ENCODE measurements around the gene E2F6.

The E2F6 gene

DNA sequence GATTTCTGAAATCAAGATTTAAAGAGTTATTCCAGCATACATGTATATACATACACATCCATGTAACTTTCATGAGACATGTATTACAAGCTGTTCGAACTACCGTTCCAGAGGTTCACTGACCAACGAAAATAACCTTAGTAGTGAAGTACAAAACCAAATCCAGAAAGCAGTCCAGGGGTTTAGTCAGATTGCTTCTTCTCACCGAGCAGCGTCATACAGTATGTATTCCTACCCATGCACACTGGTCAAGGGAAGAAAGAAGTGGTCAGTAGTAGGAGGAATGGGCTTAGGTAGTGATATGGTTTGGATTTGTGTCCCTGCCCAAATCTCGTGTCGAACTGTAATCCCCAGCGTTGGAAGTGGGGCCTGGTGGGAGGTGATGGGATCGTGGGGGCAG is 45.3 kb downstream of the E2F6 start:
- no peak for TF ChIP-seq ZNF274 (IDR thresholded peaks at IDR 0.05; ENCODE audit: low read depth, low read length)
- no peak overlapping the region for H3K4me3 ChIP-seq (ENCODE audit: low read length)

DNA sequence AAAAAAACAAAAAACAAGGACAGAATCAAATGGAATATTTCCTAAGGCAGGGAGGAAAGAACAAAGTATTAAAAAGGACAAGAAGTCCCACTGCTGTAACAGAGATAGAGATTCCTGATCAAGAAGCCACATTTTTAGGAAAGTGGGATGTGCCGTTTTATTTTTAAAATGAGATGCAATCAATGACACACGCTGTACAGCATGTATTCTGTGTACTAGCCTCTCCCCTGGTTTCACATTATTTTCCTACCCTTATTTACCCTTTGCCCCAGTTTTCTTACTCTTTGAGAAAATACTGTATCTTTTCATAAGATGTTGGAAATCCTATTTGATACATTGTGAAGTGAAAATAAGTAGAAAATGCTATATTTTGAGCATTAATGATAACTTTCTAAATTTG is 45.8 kb downstream of the E2F6 start:
- no peak for TF ChIP-seq ZNF274 (IDR thresholded peaks at IDR 0.05; ENCODE audit: low read depth, low read length)
- no peak overlapping the region for H3K4me3 ChIP-seq (ENCODE audit: low read length)

DNA sequence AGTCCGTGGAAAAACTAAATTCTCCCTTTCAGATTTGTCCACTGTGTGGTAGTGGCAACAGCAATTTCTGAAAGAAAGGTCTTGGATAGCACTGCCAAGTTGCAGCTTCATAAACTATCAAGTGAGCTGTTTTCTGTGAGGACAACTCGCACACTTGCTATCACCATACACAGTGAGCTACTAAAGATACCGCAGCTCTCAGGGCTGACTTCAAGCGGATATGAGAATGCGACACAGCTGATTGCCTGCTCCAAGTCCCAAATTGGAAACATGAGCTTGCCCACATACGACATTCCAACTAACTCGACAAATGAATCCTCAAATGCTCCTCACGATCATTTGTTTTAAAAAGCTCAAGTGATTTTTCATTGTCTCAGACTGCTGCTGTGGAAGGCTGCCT is 46.2 kb downstream of the E2F6 start:
- no peak for TF ChIP-seq ZNF274 (IDR thresholded peaks at IDR 0.05; ENCODE audit: low read depth, low read length)
- no peak overlapping the region for H3K4me3 ChIP-seq (ENCODE audit: low read length)

DNA sequence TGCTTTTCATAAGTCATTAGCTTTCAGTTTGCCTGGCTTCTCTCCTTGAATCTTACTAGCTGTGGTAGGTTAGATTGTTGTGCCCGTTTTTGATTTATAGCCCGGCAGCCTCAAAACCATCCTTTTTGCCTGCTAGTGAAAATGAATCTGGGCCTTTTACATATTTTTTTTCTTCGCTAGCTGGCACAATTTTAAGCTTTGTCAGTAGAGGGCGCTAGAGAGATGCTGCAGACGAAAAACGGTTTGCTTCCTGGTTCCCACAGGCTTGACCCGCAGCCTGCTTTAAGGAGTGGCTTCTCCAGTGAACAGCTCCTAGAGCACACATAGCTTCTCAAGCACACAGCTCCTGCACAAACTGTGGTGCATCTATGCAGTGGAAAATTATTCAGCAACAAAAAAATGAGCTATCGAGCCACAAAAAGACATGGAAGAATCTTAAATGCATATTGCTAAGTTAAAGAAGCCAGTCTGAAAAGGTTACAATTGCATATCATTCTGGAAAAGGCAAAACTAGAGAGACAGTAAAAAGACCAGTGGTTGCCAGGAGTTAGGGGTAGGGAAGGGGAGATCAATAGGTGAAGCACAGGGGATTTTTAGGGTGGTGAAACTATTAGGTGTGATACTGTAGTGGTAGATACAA is 47.9 kb downstream of the E2F6 start:
- H3K4me3 ChIP-seq (ENCODE audit: low read length), result no peak overlapping the region

DNA sequence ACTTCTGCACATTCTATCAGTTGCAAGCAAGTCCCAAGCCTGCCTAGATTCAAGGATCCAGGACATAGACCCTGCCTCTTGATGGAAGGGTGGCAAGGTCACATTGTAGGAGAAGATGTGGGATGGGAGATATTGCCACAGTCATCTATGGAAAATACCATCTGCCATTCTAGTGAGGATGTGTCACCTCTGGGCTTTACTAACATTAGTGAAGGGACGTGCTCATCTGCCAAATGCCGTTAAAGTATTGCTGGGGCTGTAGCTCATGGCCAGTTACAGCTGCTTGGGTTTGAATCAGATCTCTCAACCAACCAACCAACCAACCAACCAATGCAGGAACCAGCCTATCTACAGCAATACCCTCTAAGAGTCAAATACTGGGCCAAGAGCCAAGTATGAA is 49.0 kb downstream of the E2F6 start:
- H3K4me3 ChIP-seq (ENCODE audit: low read length), result no peak overlapping the region
- no peak for TF ChIP-seq ZNF274 (IDR thresholded peaks at IDR 0.05; ENCODE audit: low read depth, low read length)

More for the DNA sequence above, 47.9 kb downstream of the E2F6 start:
- TF ChIP-seq ZNF274 (IDR thresholded peaks at IDR 0.05; ENCODE audit: low read depth, low read length), result no peak

DNA sequence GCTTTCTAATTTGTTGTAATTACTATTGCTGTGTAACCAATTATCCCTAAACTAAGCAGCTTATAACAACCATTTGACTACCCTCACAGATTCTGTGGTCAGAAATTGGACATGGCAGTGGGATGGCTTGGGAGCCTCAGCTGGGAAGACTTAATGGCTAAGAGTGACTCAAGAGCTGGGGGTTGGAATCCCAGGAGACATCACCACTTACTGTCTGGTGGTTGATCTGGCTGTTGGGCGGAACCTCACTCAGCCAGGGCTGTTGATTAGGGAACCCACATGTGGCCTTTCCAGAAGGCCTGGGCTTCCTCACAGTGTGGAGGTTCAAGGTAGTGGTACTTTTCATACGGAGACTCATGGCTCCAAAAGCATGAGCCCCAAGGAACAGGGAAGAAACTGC is 49.8 kb downstream of the E2F6 start:
- no peak for TF ChIP-seq ZNF274 (IDR thresholded peaks at IDR 0.05; ENCODE audit: low read depth, low read length)
- H3K4me3 ChIP-seq (ENCODE audit: low read length), result no peak overlapping the region

DNA sequence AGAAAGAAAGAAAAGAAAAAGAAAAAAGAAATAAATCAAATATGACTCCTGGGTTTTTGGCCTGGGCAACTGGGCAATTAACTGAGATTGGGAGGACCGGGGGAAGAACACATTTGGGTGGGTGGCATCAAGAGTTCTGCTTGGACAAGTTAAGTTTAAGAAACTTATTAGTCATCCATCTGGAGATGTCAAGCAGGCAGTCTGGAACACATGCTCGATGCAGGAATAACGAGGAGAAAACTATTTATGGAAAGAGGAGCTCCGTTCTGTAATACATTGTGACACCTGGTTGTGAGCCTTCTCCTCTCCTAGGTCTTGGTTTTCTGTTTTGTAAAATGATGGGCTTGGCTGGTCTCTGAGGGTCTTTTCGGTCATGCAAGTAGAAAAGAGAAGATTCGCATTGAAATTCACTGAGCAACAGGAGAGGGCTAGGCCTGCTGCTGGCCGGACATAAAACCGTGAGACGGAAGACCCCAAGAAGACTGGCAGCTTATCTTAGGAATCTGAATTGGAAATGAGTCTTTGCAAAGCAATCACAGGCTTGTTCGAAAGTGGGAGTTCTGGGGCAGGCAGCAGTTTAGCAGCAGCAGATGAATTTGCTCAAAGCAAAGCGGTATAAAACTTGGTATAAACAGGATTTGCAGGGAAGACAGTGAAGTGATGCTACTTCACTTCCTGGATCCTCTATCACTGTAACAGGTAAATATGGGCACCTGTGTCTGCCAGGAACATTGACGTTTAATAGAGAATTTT is 51.4 kb downstream of the E2F6 start:
- no peak overlapping the region for H3K4me3 ChIP-seq (ENCODE audit: low read length)
- no peak for TF ChIP-seq ZNF274 (IDR thresholded peaks at IDR 0.05; ENCODE audit: low read depth, low read length)

DNA sequence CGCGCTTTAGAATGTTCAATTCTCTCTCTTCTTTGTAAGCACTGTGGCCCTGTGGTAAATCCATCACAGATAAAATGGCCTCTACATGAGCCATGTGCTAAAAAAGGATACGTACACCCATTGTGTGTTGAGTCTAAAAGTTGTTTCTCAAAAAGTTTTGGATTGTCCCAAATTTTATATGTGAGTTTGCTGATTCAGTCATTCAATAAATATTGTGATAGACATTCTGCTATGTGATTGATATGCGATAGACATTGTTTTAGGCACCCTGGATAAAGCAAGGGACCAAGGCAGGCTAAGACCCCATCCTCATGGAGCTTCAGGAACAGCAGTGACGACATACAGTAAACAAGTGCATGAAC is 53.5 kb downstream of the E2F6 start:
- no peak for TF ChIP-seq ZNF274 (IDR thresholded peaks at IDR 0.05; ENCODE audit: low read depth, low read length)
- H3K4me3 ChIP-seq (ENCODE audit: low read length), result no peak overlapping the region

DNA sequence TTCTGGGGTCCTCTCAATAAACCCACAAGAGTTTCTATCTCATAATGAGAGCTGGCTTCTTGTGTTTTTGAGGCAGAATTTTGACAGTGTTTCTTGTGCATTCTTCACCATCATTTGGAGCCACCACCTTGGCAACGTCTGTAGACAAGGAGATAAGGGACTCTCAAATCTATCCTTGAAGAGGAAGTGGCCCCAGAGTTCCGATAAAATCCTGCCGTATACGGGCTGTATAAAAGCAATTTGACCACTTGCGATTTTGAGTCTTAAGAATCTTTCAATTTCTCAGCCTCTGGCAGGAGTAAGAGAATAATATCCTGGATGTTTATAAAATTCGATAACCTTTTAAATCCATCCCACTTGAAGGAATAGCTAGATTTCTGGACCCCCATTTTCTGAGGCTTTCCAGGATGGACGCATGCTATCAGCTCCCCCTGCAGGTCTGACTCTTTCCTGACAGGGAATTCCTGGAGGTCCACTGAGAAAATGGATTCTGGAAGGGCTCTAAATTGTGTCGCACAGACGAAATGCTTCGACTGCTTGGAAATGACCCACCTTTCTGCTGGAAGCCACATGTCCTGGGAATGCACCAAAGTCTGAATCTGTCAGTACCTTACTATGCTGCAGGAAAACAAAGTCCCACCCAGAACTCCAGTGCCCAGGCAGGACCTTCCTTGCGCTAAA is 54.1 kb downstream of the E2F6 start:
- TF ChIP-seq ZNF274 (IDR thresholded peaks at IDR 0.05; ENCODE audit: low read depth, low read length), result no peak
- peak overlapping the region; percentile 44; the same call in 1 of the 2 replicates for H3K4me3 ChIP-seq (ENCODE audit: low read length)

DNA sequence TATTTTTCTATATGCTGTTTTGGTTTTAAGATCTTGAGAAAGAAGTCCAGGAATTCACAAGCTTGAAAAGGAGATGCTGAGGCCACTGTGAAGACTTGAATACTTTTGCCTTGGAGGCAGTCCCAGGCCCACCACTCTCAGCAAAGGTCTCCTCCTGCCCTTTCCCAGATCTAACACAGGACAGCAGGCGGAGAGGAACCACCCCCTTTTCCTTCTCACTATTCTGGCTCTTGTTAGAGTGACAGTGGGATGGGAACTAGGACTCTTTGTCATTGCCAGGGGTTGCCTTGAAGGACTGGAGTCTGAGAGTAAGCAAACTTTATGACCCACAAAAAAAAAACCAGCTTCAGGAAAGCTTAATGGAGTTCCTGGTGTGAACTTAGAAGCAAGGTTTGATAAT is 54.7 kb downstream of the E2F6 start:
- TF ChIP-seq ZNF274 (IDR thresholded peaks at IDR 0.05; ENCODE audit: low read depth, low read length), result no peak
- H3K4me3 ChIP-seq (ENCODE audit: low read length), result no peak overlapping the region

DNA sequence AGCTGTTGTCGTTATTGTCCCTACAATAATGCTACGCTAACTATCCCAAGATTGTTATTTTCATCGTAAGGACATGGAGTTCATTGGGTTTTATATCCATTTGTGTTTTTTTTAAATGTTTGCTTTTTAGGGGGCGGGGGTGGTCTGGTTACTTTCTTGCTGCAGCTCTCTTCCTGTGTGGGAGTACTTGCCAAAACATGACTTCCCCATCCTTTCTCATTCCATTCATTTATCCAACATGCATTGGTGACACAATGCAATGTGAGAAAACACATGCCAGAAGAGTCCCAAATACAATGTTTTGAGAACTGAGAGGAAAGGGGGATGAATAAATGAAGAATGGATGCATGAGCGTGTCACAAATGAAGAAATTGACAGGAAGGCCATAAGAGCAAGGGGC is 55.9 kb downstream of the E2F6 start:
- no peak for TF ChIP-seq ZNF274 (IDR thresholded peaks at IDR 0.05; ENCODE audit: low read depth, low read length)
- no peak overlapping the region for H3K4me3 ChIP-seq (ENCODE audit: low read length)

DNA sequence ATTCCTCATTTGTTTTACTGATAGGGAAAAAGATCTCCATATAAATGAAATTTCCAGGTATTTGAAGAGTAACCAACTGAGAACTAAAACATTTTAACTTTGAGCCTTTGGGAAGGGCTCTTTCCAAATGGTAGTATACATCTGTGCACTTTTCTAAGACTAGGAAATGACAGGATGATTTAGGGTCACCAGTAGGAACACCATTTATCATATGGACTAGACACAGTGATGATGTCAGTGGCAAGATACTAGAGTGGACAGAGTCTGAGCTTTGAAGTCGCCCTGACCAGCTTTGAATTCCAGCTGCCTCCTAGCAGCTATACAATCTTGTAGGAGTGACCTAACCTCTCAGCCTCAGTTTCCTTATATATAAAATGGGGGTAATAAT is 56.4 kb downstream of the E2F6 start:
- H3K4me3 ChIP-seq (ENCODE audit: low read length), result no peak overlapping the region
- no peak for TF ChIP-seq ZNF274 (IDR thresholded peaks at IDR 0.05; ENCODE audit: low read depth, low read length)

DNA sequence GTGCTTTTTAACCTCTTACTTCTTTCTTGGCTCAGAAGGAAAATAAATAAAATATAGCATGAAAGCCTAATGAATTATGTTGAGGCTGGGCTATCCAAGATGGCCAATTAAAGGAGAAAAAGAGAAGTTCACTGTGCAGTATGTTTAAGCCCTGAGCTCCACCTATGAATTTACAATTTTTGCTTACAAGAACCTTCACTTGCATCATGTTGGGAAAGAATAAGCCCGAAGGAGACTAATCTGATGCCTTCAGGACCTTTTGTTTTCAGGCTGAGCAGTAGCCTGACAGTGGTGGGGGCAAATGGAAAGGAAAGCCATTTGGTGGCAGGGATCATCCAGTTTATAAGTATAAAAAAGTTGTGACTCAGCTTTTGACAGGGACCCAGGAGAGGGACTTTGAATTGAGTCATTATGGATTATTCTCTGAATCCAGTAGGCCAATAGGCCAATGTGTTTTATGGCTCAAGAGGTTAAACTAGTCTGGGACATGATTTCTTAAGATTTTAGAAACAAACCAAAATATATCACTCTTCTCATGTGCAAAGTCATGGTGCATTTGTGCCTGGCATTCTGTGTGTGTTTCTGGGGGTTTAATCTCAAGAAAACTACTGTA is 56.9 kb downstream of the E2F6 start:
- no peak for TF ChIP-seq ZNF274 (IDR thresholded peaks at IDR 0.05; ENCODE audit: low read depth, low read length)
- no peak overlapping the region for H3K4me3 ChIP-seq (ENCODE audit: low read length)

DNA sequence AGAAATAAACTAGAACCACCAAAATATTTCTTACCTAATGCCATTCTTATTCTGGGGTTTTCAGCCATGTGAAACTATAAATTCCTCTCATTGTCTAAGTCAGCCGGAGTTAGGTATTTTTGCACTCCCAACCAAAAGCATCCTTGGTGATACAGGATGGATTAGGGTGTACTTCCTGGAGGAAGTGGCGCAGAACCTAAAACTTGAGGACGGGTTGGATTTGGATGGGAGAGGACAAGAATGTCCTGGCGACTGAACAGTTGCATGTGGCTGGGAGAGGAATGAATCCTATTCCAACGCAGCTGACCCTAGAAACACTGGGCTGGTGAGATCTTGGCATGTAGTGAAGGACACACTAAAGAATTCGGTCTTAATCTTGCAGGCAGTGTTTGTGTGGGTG is 58.5 kb downstream of the E2F6 start:
- H3K4me3 ChIP-seq (ENCODE audit: low read length), result no peak overlapping the region
- TF ChIP-seq ZNF274 (IDR thresholded peaks at IDR 0.05; ENCODE audit: low read depth, low read length), result no peak

DNA sequence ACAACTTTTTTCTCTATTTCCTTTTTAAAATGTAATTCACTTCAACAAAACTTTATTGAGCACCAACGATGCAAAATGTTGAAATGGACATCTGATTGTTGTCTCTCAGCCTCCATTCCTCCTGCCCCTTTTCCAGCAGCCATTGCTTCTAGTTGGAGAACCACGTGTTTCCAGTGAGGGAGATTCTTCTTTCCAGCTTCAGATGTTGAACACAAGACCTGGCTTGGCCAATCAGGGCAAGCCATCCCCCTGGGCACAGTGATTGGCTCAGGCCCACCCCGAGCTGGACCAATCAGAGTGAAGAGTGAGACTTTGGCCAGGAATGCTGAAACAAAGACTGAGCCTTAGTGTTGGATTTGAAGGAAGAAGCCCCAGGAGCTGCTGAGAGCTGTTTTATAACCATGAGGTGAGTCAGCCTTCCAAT is 59.0 kb downstream of the E2F6 start:
- no peak for TF ChIP-seq ZNF274 (IDR thresholded peaks at IDR 0.05; ENCODE audit: low read depth, low read length)
- no peak overlapping the region for H3K4me3 ChIP-seq (ENCODE audit: low read length)

Data from GM08714 (cell line).